Colonic mucosa (tissue), 4 donors: ENCODE results near the gene MED10. TPM values are rescaled to one million over a fixed set of nuclear protein-coding genes. Genes with fewer than 3 reads are reported as not detected.

Experiments
- DNase-seq: peaks from one replicate; pipeline ENCODE4 v3.0.0-alpha.2; 2020
- H3K27ac ChIP-seq: fragments of 200-600 bp; one replicate; pipeline ENCODE4 v1.8.0; 2021
- H3K27me3 ChIP-seq: fragments of 200-600 bp; one replicate; pipeline ENCODE4 v1.8.0; 2021
- H3K36me3 ChIP-seq: fragments of 200-600 bp; one replicate; pipeline ENCODE4 v1.8.0; 2021
- H3K4me1 ChIP-seq: fragments of 200-600 bp; one replicate; pipeline ENCODE4 v1.8.0; 2021; ENCODE audit warnings: mild to moderate bottlenecking
- H3K4me3 ChIP-seq: fragments of 200-600 bp; one replicate; pipeline ENCODE4 v1.8.0; 2021
- H3K9ac ChIP-seq, 2 donors: one replicate each; pipeline ENCODE4 v1.7.0; 2013; ENCODE audit warnings: control low read depth in 2 of 2, low read depth in 2 of 2, low read length in 2 of 2
- H3K9me3 ChIP-seq: fragments of 200-600 bp; one replicate; pipeline ENCODE4 v1.8.0; 2021
- CTCF ChIP-seq: fragments of 200-600 bp; IDR thresholded peaks from one replicate; pipeline ENCODE4 v1.8.0; 2022; ENCODE audit warnings: antibody characterized with exemption, mild to moderate bottlenecking
- intact Hi-C: fragments of 100-400 bp; cut with DNase I; formaldehyde crosslinking; loops from one replicate; pipeline ENCODE4 v1.14.1; 2022
- total RNA-seq, 2 donors: library from RNA; stranded (reverse); fragmentation: NEBNext Ultra II Directional in 1 of 2; extraction: Animal tissue kit (Norgen Biotek cat#: 25700) in 1 of 2; gene quantifications; one replicate each; pipeline ENCODE4 v1.2.1, GENCODE V29; 2021
- donor health status: healthy.
- donor health status: DM: no; HTN: no; CAD: no.
- donor health status: DM: no; HTN: no; CAD: no.

Gene MED10
- total RNA-seq, 2 donors from 2014 or later, result 25.0 to 27.3 TPM

DNA sequence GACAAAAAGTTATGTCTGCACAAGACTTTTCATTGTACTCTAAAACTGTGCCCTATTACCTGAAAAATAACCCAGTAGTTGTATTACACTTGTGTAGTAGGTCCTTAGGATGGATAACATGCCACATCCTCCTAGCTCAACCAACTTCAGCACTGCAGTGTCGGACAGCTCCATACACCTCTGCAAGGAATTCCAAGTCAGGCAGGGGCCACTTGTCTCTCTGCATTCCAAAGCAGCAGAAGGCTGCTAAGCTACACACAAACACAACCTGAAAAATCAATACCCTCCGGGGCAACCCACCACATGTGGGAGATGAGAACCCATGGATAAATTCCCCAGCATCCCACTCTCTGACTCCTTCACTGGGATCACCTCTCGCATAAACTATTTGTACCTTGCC, 50.2 kb downstream of the MED10 start:
- intact Hi-C loops, result no loop called here
- H3K36me3 ChIP-seq, result no peaks in the 10 kb centered on the region
- no peak overlapping the region for H3K9ac ChIP-seq
- H3K27ac ChIP-seq, result no peak overlapping the region
- no peaks in the 10 kb centered on the region for H3K9me3 ChIP-seq
- DNase-seq, result no peak
- H3K27me3 ChIP-seq, result no peaks in the 10 kb centered on the region
- no peak for TF ChIP-seq CTCF
- H3K4me3 ChIP-seq, result no peak overlapping the region
- H3K4me1 ChIP-seq, result no peaks in the 10 kb centered on the region

DNA sequence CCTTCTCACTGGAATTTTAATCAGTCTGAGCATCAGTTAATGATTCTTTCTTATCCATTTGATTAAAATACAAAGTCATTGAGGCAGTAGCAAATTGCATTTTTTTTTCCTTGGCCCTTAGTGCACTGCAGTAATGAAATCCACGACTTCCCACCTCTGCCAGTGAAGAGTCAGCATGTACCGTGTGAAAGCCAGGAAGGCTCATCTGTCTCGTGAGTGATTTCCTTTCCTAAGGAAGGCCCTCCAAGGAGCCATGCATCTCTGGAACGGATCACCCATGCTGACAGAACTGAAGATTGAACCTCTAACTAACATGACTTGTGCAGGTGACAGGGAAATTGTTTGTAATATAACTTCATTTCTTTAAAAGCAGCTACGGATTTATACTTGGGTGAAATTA, 51.6 kb downstream of the MED10 start:
- intact Hi-C loops, result no loop called here
- DNase-seq, result no peak
- Histone ChIP-seq H3K36me3 (no peaks in the 10 kb centered on the region), H3K4me3 (no peak overlapping the region), H3K27ac (no peak overlapping the region), H3K9me3 (no peaks in the 10 kb centered on the region), H3K27me3 (no peaks in the 10 kb centered on the region), H3K9ac (no peak overlapping the region), H3K4me1 (no peaks in the 10 kb centered on the region)
- TF ChIP-seq CTCF, result no peak

- Histone ChIP-seq H3K36me3 (no peaks in the 10 kb centered on the region), H3K27me3 (no peaks in the 10 kb centered on the region), H3K4me3 (no peak overlapping the region), H3K27ac (no peak overlapping the region), H3K4me1 (no peaks in the 10 kb centered on the region), H3K9me3 (no peaks in the 10 kb centered on the region), H3K9ac (no peak overlapping the region)
- no peak for TF ChIP-seq CTCF
- intact Hi-C loops, result no loop called here
- no peak for DNase-seq
Measured at GRCh38 chr5:6322163-6322713, 56.1 kb downstream of the MED10 start.

Other genes starting within 250 kb of the MED10 start
- gene UBE2QL1, start 70.3 kb upstream of the MED10 start, total RNA-seq, result under 1 TPM; 0.12 to 0.35 TPM